Fibroblast of lung (primary cell): Measurements from ENCODE around the gene OXLD1. TPM values are rescaled to one million over a fixed set of nuclear protein-coding genes. Genes with fewer than 3 reads are reported as not detected.

Experiments used
- DNase-seq, 2 donors: peaks; one replicate each; pipeline versions ENCODE4 v3.0.0 to v3.0.0-alpha.2; 2010; ENCODE audit warnings: low read depth in 2 of 2
- H2AFZ ChIP-seq: 2 replicates; pipeline ENCODE4 v1.5.1; 2012; ENCODE audit warnings: low read length, control low read depth, inconsistent platforms
- H3K27ac ChIP-seq: 2 replicates; pipeline ENCODE4 v1.5.1; 2011; ENCODE audit warnings: low read length, control low read depth; ENCODE audit not compliant: insufficient read depth
- H3K27me3 ChIP-seq: 2 replicates; pipeline ENCODE4 v1.5.1; 2011; ENCODE audit warnings: mild to moderate bottlenecking, low read length; ENCODE audit not compliant: control insufficient read depth, insufficient read depth
- H3K36me3 ChIP-seq: 2 replicates; pipeline ENCODE4 v1.5.1; 2011; ENCODE audit warnings: low read length; ENCODE audit not compliant: control insufficient read depth, insufficient read depth
- H3K4me1 ChIP-seq: 2 replicates; pipeline ENCODE4 v1.5.1; 2011; ENCODE audit warnings: low read length; ENCODE audit not compliant: control insufficient read depth, insufficient read depth; ENCODE audit errors: extremely low read depth
- H3K4me2 ChIP-seq: 2 replicates; pipeline ENCODE4 v1.5.1; 2011; ENCODE audit warnings: low read length, control low read depth; ENCODE audit not compliant: insufficient read depth; ENCODE audit errors: extremely low read depth
- H3K4me3 ChIP-seq, 4 experiments: fragments of 200-600 bp in 1 of 4; sonication (generic) in 1 of 4; replicated peaks in 1 of 4; 2 replicates each; pipeline ENCODE4 v1.5.1; 2011 to 2016; ENCODE audit warnings: low read length in 4 of 4, low read depth in 3 of 4, mild to moderate bottlenecking in 3 of 4, control low read depth in 2 of 4, inconsistent platforms in 1 of 4, mixed read lengths in 1 of 4; ENCODE audit not compliant: insufficient read depth in 1 of 4; ENCODE audit errors: control extremely low read depth in 1 of 4
- H3K79me2 ChIP-seq: 2 replicates; pipeline ENCODE4 v1.5.1; 2012; ENCODE audit warnings: mild to moderate bottlenecking, low read length, inconsistent platforms; ENCODE audit not compliant: control insufficient read depth, insufficient read depth
- H3K9ac ChIP-seq: 2 replicates; pipeline ENCODE4 v1.5.1; 2011; ENCODE audit warnings: mild to moderate bottlenecking, low read length, control low read depth; ENCODE audit not compliant: insufficient read depth
- H3K9me3 ChIP-seq: 2 replicates; pipeline ENCODE4 v1.5.1; 2012; ENCODE audit warnings: low read depth, low read length; ENCODE audit not compliant: control insufficient read depth, insufficient read depth
- H4K20me1 ChIP-seq: 2 replicates; pipeline ENCODE4 v1.5.1; 2011; ENCODE audit warnings: low read length; ENCODE audit not compliant: control insufficient read depth, insufficient read depth; ENCODE audit errors: extremely low read depth
- EZH2 ChIP-seq: IDR thresholded peaks from 2 replicates; pipeline ENCODE4 v1.5.1; 2012; ENCODE audit warnings: low read length, control low read depth, mild to moderate bottlenecking; ENCODE audit errors: missing control alignments
- polyA plus RNA-seq, 2 donors: library from polyadenylated mRNA; depleted of rRNA in 1 of 2; stranded (reverse) in 1 of 2; unstranded in 1 of 2; fragments of >200 nt; gene quantifications; 2 replicates each; pipeline ENCODE4 v1.2.1, GENCODE V29; 2011 to 2012; ENCODE audit warnings: missing spikeins in 1 of 2
- total RNA-seq: library from RNA; depleted of rRNA; stranded (reverse); fragments of >200 nt; gene quantifications from 2 replicates; pipeline ENCODE4 v1.2.1, GENCODE V29; 2014
- TF ChIP-seq, protein P1 (sequence below), 2 donors: IDR thresholded peaks in 1 of 2; conservative IDR thresholded peaks in 1 of 2; 1 replicate in 1 of 2; 2 replicates in 1 of 2; pipeline ENCODE4 v1.5.1; 2011 to 2012; ENCODE audit warnings: low read length in 2 of 2, control low read depth in 1 of 2, inconsistent platforms in 1 of 2, low read depth in 1 of 2, mild to moderate bottlenecking in 1 of 2

Gene OXLD1
- total and polyA plus RNA-seq, 2 donors (not counting 1 experiment from before 2014, with no cell fraction given): 11.6 to 45.6 TPM

DNA sequence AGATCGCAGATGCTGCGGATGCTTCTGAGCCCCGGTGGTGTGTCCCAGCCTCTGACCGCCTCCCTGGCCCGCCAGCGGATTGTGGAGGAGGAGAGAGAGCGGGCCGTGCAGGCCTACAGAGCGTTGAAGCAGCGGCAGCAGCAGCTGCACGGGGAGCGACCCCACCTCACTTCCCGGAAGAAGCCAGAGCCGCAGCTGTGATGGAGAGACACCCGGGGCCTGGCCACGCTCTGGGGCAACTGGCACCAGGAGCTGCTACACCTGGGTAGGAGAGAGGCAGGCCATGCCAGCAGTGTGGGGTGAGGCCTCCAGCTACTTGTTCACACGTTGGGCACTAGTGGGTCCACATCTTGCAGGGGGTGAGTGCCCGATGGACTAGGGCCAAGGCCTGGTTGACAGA lies 6.1 kb upstream of the OXLD1 start:
- H4K20me1 ChIP-seq: no peaks in the 10 kb centered on the region
- H3K4me1 ChIP-seq: peaks cover 2% of the 10 kb centered on the region
- H3K27me3 ChIP-seq: no peaks in the 10 kb centered on the region
- H3K36me3 ChIP-seq: peaks cover 25% of the 10 kb centered on the region
- H3K79me2 ChIP-seq: peaks cover 9% of the 10 kb centered on the region
- no peak overlapping the region for H3K4me2 ChIP-seq
- H2AFZ ChIP-seq: no peak overlapping the region
- no peak overlapping the region for H3K9ac ChIP-seq
- TF ChIP-seq EZH2: no peak
- TF ChIP-seq, protein P1, sequence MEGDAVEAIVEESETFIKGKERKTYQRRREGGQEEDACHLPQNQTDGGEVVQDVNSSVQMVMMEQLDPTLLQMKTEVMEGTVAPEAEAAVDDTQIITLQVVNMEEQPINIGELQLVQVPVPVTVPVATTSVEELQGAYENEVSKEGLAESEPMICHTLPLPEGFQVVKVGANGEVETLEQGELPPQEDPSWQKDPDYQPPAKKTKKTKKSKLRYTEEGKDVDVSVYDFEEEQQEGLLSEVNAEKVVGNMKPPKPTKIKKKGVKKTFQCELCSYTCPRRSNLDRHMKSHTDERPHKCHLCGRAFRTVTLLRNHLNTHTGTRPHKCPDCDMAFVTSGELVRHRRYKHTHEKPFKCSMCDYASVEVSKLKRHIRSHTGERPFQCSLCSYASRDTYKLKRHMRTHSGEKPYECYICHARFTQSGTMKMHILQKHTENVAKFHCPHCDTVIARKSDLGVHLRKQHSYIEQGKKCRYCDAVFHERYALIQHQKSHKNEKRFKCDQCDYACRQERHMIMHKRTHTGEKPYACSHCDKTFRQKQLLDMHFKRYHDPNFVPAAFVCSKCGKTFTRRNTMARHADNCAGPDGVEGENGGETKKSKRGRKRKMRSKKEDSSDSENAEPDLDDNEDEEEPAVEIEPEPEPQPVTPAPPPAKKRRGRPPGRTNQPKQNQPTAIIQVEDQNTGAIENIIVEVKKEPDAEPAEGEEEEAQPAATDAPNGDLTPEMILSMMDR (conservative IDR thresholded peaks at IDR 0.05 in 1 of 2, IDR thresholded peaks at IDR 0.05 in 1 of 2; ENCODE audit: low read depth in 1 of 2, low read length in 2 of 2): no peak
- H3K4me3 ChIP-seq: no peak overlapping the region
- no peaks in the 10 kb centered on the region for H3K9me3 ChIP-seq
- no peak overlapping the region for H3K27ac ChIP-seq
- no peak for DNase-seq

DNA sequence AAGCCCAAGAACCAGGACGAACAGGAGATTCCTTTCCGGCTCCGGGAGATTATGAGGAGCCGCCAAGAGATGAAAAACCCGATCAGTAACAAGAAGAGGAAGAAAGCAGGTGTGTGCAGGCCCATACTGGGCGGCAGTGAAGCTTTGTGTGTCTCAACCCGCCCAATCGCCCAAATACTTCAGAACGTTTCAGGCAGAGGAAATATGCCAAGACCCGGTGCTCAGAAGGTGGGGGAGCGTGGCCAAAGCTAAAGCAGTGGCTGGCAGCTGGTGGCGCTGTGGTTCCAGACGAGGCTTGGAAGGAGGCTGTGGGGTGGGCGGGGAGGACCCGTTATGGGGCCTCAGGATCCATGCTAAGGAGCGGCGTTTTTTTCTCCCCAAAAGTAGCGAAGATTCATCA lies 1.3 kb upstream of the OXLD1 start:
- no peaks in the 10 kb centered on the region for H3K9me3 ChIP-seq
- TF ChIP-seq EZH2: no peak
- TF ChIP-seq, protein P1 (conservative IDR thresholded peaks at IDR 0.05 in 1 of 2, IDR thresholded peaks at IDR 0.05 in 1 of 2; ENCODE audit: low read depth in 1 of 2, low read length in 2 of 2): peak in 1 of 2 donors; percentile 7
- no peak for DNase-seq
- no peak overlapping the region for H3K9ac ChIP-seq
- H3K79me2 ChIP-seq: peaks cover 27% of the 10 kb centered on the region
- no peaks in the 10 kb centered on the region for H3K27me3 ChIP-seq
- H3K4me3 ChIP-seq: peak overlapping the region in 1 of 4 experiments; percentile 10
- no peak overlapping the region for H3K4me2 ChIP-seq
- peaks cover 32% of the 10 kb centered on the region for H3K36me3 ChIP-seq
- H3K27ac ChIP-seq: no peak overlapping the region
- peaks cover 9% of the 10 kb centered on the region for H3K4me1 ChIP-seq
- no peaks in the 10 kb centered on the region for H4K20me1 ChIP-seq
- H2AFZ ChIP-seq: no peak overlapping the region

DNA sequence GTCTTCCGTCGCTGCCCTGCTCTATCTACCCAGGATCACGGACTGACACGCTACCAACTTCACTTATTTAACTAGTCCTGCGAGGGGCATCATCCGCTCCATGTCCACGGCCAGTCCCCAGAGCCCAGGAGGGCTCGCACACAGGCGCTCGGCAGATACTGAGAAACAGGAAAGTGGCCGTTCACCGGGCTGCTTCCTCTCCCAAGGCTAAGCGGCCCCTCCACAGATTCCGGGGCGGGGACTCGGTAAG lies 388 bp downstream of the OXLD1 start:
- Histone ChIP-seq H3K4me1 (peaks cover 9% of the 10 kb centered on the region), H3K27me3 (no peaks in the 10 kb centered on the region), H3K4me3 (peak overlapping the region; percentile 66 to 98 (median 92)), H3K27ac (peak overlapping the region; percentile 90), H2AFZ (peak overlapping the region; percentile 76), H3K79me2 (peaks cover 27% of the 10 kb centered on the region), H3K9ac (peak overlapping the region; percentile 91), H3K36me3 (peaks cover 17% of the 10 kb centered on the region), H4K20me1 (no peaks in the 10 kb centered on the region), H3K9me3 (no peaks in the 10 kb centered on the region), H3K4me2 (peak overlapping the region; percentile 100)
- peak in 1 of 2 donors; percentile 22 for DNase-seq
- TF ChIP-seq, protein P1 (conservative IDR thresholded peaks at IDR 0.05 in 1 of 2, IDR thresholded peaks at IDR 0.05 in 1 of 2; ENCODE audit: low read depth in 1 of 2, low read length in 2 of 2): no peak
- TF ChIP-seq EZH2: no peak
